ENCODE results near the gene ITM2B. TPM values are rescaled to one million over a fixed set of nuclear protein-coding genes. Genes with fewer than 3 reads are reported as not detected.

Gene ITM2B
- total and polyA plus RNA-seq, 7 donors, result 105 to 219 (median 154) TPM

DNA sequence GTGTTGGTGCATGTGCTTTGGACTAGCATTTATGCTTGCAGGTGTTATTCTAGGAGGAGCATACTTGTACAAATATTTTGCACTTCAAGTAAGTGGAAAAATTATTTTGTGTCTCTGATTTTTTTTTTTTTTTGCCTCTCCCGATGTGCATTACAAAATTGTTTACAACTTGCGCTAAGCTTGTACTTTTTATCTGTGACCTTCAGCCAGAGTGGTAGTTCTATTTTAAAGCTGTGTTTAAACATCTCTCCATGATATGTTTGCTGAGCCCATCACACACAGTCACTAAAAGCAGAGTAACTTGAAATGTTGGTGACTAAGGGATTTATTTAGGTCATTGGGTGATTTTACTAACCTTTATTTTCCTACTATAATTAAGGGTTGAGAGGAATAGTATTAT lies 20.8 kb downstream of the ITM2B start:
- DNase-seq, result no peak
- Histone ChIP-seq H3K36me3 (ENCODE audit: insufficient read depth in 1 of 2, low read depth in 1 of 2) (peaks cover 4 to 55% of the 10 kb centered on the region in 2 donors), H3K27ac (no peak overlapping the region), H3K27me3 (ENCODE audit: insufficient read depth in 3 of 3, low read length in 2 of 3) (no peaks in the 10 kb centered on the region), H3K4me3 (no peak overlapping the region), H3K4me1 (peaks cover 40% of the 10 kb centered on the region), H3K9me3 (no peaks in the 10 kb centered on the region)
- 77 to 78% (median 77%) methylated on average over 2 of the region's 2 CpGs for WGBS, 3 donors
- TF ChIP-seq CTCF (IDR thresholded peaks at IDR 0.05), result no peak
- ATAC-seq, result no peak
- intact Hi-C loops (cut with DNase I), result no loop called here

GRCh38 chr13:48255090-48255489 lies 22.1 kb downstream of the ITM2B start:
- ATAC-seq, result no peak
- Histone ChIP-seq H3K4me3 (no peak overlapping the region), H3K27me3 (ENCODE audit: insufficient read depth in 3 of 3, low read length in 2 of 3) (no peaks in the 10 kb centered on the region), H3K27ac (no peak overlapping the region), H3K4me1 (peaks cover 28% of the 10 kb centered on the region), H3K9me3 (no peaks in the 10 kb centered on the region), H3K36me3 (ENCODE audit: insufficient read depth in 1 of 2, low read depth in 1 of 2) (peaks cover 4 to 67% of the 10 kb centered on the region in 2 donors)
- DNase-seq, result no peak
- no peak for TF ChIP-seq CTCF (IDR thresholded peaks at IDR 0.05)
- intact Hi-C loops (cut with DNase I), result no loop called here
- 94 to 96% (median 95%) methylated on average over 13 of the region's 13 CpGs for WGBS, 3 donors

- intact Hi-C loops (cut with DNase I), result no loop called here
- Histone ChIP-seq H3K36me3 (ENCODE audit: insufficient read depth in 1 of 2, low read depth in 1 of 2) (peaks cover 4 to 76% of the 10 kb centered on the region in 2 donors), H3K27me3 (ENCODE audit: insufficient read depth in 3 of 3, low read length in 2 of 3) (no peaks in the 10 kb centered on the region), H3K4me1 (peaks cover 21% of the 10 kb centered on the region), H3K9me3 (no peaks in the 10 kb centered on the region), H3K4me3 (no peak overlapping the region), H3K27ac (no peak overlapping the region)
- no peak for DNase-seq
- TF ChIP-seq CTCF (IDR thresholded peaks at IDR 0.05), result no peak
- WGBS, 3 donors, result 31 to 65% (median 56%) methylated on average over 1 of the region's 1 CpG
- ATAC-seq, result no peak
Observed at GRCh38 chr13:48255954-48256353, 22.9 kb downstream of the ITM2B start.

DNA sequence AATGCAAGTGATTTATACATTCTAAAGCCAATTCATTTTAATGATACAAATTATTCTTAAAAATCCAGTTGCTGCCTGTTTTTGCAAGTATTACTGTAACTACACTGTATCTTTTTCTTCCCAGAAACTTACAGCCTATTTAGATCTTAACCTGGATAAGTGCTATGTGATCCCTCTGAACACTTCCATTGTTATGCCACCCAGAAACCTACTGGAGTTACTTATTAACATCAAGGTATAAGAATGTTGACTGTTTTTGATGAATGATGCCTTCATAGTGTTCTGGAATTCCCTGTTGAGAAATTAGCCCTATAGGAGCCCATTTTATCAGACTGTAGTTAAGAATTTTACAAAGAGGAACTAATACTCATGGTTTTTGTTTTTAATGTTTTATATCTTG lies 25.0 kb downstream of the ITM2B start:
- no peaks in the 10 kb centered on the region for H3K27me3 ChIP-seq (ENCODE audit: insufficient read depth in 3 of 3, low read length in 2 of 3)
- H3K9me3 ChIP-seq, result no peaks in the 10 kb centered on the region
- no peak overlapping the region for H3K4me3 ChIP-seq
- DNase-seq, result no peak
- no peak for ATAC-seq
- H3K36me3 ChIP-seq (ENCODE audit: insufficient read depth in 1 of 2, low read depth in 1 of 2), result peaks cover 4 to 97% of the 10 kb centered on the region in 2 donors
- no peak overlapping the region for H3K27ac ChIP-seq
- intact Hi-C loops (cut with DNase I), result no loop called here
- peaks cover 5% of the 10 kb centered on the region for H3K4me1 ChIP-seq
- no peak for TF ChIP-seq CTCF (IDR thresholded peaks at IDR 0.05)

- ATAC-seq (no peak), DNase-seq (no peak)
- no peak for TF ChIP-seq CTCF (IDR thresholded peaks at IDR 0.05)
- H3K4me3 ChIP-seq, result no peak overlapping the region
- WGBS, 3 donors, result 83 to 96% (median 95%) methylated on average over 3 of the region's 3 CpGs
- H3K36me3 ChIP-seq (ENCODE audit: insufficient read depth in 1 of 2, low read depth in 1 of 2), result peaks cover 4 to 100% of the 10 kb centered on the region in 2 donors
- intact Hi-C loops (cut with DNase I), result no loop called here
- H3K9me3 ChIP-seq, result no peaks in the 10 kb centered on the region
- peaks cover 5% of the 10 kb centered on the region for H3K4me1 ChIP-seq
- H3K27ac ChIP-seq, result no peak overlapping the region
- H3K27me3 ChIP-seq (ENCODE audit: insufficient read depth in 3 of 3, low read length in 2 of 3), result no peaks in the 10 kb centered on the region
Observed at GRCh38 chr13:48258430-48258829, 25.4 kb downstream of the ITM2B start.

All from psoas muscle (tissue), 8 donors.